Ectodermal cell (in vitro differentiated cells): Measurements from ENCODE around the gene EYS.

Experiments used
- H3K27ac ChIP-seq: 2 replicates; pipeline ENCODE4 v1.7.0; 2013; ENCODE audit warnings: mild to moderate bottlenecking, low read depth, low read length; ENCODE audit not compliant: insufficient read depth, poor library complexity, severe bottlenecking
- H3K27me3 ChIP-seq: 2 replicates; pipeline ENCODE4 v1.7.0; 2013; ENCODE audit warnings: mild to moderate bottlenecking, low read length; ENCODE audit not compliant: insufficient read depth, control insufficient read depth, poor library complexity, severe bottlenecking
- H3K36me3 ChIP-seq: one replicate; pipeline ENCODE4 v1.7.0; 2013; ENCODE audit warnings: low read length; ENCODE audit not compliant: control insufficient read depth, insufficient read depth
- H3K4me1 ChIP-seq: one replicate; pipeline ENCODE4 v1.7.0; 2013; ENCODE audit warnings: low read length; ENCODE audit not compliant: control insufficient read depth, insufficient read depth
- H3K4me3 ChIP-seq: 2 replicates; pipeline ENCODE4 v1.7.0; 2013; ENCODE audit warnings: low read depth, low read length, control low read depth; ENCODE audit not compliant: insufficient read depth
- H3K9me3 ChIP-seq: 2 replicates; pipeline ENCODE4 v1.7.0; 2013; ENCODE audit warnings: mild to moderate bottlenecking, low read length, moderate library complexity; ENCODE audit not compliant: control insufficient read depth
- WGBS, 2 experiments: methylation state at CpG; one replicate each; pipeline ENCODE4 v1.1.7; 2013; ENCODE audit warnings: missing lambda C conversion rate in 2 of 2; 5-methylcytosine and 5-hydroxymethylcytosine counted together

EYS gene

DNA sequence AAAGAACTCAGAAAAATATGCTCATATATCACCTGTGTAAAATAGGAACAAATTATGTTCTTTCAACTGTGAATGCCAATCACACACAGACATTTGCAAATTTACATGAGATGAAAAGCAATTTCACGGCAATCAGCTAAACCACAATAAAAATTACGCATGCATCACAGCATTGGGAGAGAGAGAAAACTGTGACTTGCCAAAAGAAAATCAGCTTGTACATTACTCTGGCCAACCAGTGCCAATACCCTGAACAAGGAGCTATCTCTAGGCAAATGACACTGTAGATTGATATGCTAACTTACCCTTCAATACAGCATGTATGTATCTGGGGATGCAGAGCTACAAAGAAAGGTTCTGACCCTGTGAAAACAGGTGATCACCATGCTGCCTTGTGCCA is 515.6 kb downstream of the EYS start:
- no peak overlapping the region for H3K27ac ChIP-seq

DNA sequence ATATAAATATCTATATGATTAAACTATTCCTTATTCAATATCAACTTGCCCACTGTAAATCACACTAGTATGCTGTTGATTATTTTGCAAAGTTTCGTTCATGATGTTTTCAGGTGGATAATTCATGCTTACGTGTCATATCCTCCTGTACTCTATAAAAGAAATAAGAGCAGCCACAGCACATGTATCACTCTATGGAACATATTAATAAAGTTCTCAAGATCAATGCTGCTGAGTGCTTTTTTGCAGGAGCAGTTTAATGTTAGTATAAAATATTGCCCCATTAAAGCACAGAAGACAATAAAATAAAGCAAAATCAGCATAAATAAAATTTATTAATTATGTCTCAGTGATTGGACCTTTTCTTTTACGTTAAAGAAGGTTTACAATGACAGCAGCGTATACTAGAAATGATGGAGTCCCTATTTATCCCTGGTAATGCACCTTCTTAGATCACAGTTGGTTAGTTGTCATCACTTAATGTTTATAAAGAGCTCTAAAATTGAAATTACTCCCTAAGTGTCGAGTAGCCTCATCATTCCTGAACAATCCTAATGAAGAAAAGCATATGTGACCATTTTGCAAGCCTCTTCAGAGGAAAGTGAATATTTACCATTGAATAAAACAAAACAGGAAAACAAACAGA is 517.7 kb downstream of the EYS start:
- H3K9me3 ChIP-seq = no peaks in the 10 kb centered on the region
- no peak overlapping the region for H3K27ac ChIP-seq
- H3K36me3 ChIP-seq = no peaks in the 10 kb centered on the region
- 93 to 97% methylated on average over 5 of the region's 5 CpGs for WGBS, 2 experiments
- H3K4me1 ChIP-seq = no peaks in the 10 kb centered on the region
- no peaks in the 10 kb centered on the region for H3K27me3 ChIP-seq
- no peak overlapping the region for H3K4me3 ChIP-seq

More for the DNA sequence above, 515.6 kb downstream of the EYS start:
- 92 to 95% methylated on average over 2 of the region's 2 CpGs for WGBS, 2 experiments
- Histone ChIP-seq H3K9me3 (no peaks in the 10 kb centered on the region), H3K4me3 (no peak overlapping the region), H3K27me3 (no peaks in the 10 kb centered on the region), H3K36me3 (no peaks in the 10 kb centered on the region), H3K4me1 (no peaks in the 10 kb centered on the region)

DNA sequence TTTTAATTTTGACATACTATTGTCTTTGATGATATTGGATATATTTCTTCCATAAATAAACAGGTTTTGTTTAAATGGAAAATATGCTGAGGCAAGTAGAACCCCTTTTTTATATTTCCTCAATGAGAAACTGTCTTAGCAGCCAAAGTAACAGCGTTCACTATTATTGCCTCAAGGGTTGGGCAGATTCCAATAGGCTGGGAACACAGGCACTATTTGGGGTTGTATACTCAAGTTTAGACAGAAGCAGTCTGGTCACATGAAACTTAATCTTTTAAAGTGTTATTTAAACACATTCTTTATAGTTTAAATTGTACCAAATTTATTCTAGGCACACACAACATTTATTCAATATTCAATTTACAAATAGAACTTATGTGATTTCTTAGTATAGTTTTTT is 520.2 kb downstream of the EYS start:
- no peak overlapping the region for H3K27ac ChIP-seq
- no peaks in the 10 kb centered on the region for H3K27me3 ChIP-seq
- WGBS, 2 experiments = 91 to 100% methylated on average over 1 of the region's 1 CpG
- H3K36me3 ChIP-seq = no peaks in the 10 kb centered on the region
- no peaks in the 10 kb centered on the region for H3K4me1 ChIP-seq
- no peak overlapping the region for H3K4me3 ChIP-seq
- no peaks in the 10 kb centered on the region for H3K9me3 ChIP-seq

DNA sequence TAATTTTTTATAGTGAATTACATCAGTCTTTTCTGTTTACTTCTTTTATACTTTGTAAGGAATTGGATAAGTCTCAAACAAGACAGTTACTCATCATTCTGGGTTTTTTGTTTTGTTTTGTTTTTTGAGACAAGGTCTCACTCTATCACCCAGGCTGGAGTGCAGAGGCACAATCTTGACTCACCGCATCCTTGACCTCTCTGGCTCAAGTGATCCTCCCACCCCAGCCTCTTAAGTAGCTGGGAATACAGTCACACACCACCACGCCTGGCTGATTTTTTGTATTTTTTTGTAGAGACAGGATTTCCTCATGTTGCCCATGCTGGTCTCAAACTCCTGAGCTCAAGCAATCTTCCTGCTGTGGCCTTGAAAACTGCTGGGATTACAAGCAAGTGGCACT is 524.3 kb downstream of the EYS start:
- 92 to 95% methylated on average over 2 of the region's 2 CpGs for WGBS, 2 experiments
- Histone ChIP-seq H3K36me3 (no peaks in the 10 kb centered on the region), H3K9me3 (no peaks in the 10 kb centered on the region), H3K27me3 (no peaks in the 10 kb centered on the region), H3K4me3 (no peak overlapping the region), H3K27ac (no peak overlapping the region), H3K4me1 (no peaks in the 10 kb centered on the region)

DNA sequence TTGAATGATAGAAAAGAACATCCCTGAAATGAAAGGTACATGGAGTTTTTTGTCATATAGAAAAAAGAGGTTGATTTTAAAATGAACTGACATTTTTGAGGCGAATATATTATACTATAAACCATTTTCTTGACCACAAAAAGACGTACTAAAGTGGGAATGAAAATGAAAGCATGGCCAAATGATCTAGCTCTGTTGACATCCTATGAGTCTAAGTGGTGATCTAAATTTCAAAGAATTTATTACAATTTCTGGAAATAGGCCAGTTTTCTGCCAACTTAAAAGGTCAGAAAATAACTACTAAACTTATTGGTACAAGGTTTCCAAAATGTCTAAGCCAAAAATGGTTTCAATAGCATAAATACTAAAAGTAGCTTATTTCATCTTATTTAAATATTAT is 536.8 kb downstream of the EYS start:
- Histone ChIP-seq H3K4me3 (no peak overlapping the region), H3K4me1 (no peaks in the 10 kb centered on the region), H3K27me3 (no peaks in the 10 kb centered on the region), H3K9me3 (no peaks in the 10 kb centered on the region), H3K27ac (no peak overlapping the region), H3K36me3 (no peaks in the 10 kb centered on the region)
- 88 to 100% methylated on average over 1 to 2 of the region's 2 CpGs for WGBS, 2 experiments

DNA sequence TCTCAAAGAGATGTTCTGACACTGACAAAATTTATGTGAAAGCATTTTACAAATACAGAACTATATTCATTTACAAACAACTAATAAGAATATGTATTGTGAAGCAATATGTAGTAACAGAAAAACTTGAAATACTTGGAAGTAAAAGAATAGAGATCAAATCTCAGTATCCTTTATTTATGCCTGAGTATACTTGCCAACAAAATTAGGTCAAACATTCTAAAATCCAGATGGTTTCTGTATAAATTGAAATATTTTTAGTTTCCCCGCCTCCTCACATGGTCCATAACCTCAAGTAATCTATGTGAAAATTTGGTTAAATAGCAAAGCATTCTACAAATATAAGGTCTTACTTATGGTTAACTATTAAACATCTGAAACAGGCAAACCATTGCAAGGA is 545.4 kb downstream of the EYS start:
- Histone ChIP-seq H3K4me1 (no peaks in the 10 kb centered on the region), H3K36me3 (no peaks in the 10 kb centered on the region), H3K27me3 (no peaks in the 10 kb centered on the region), H3K4me3 (no peak overlapping the region), H3K27ac (no peak overlapping the region), H3K9me3 (no peaks in the 10 kb centered on the region)
- no CpG with 5 or more reads among the region's 1 CpG for WGBS, 2 experiments

DNA sequence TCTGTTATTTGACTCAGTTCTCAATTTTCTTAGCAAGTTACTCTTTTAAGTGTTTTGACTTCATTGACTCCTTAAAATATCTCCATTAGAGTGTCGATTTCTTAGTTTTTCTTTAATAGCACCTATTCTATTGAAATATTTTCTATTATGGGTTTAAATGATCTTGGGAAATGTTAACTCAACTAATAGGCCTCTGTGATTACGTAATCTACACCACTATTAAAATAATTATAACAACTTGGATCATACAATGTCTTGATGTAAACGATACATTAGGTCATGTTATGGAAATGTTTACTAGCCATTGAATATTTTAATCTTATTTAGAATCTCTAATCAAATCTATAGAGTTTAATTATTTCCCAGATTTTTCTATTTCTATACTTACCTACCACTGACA is 550.0 kb downstream of the EYS start:
- Histone ChIP-seq H3K27me3 (no peaks in the 10 kb centered on the region), H3K36me3 (no peaks in the 10 kb centered on the region), H3K27ac (no peak overlapping the region), H3K9me3 (no peaks in the 10 kb centered on the region), H3K4me3 (no peak overlapping the region), H3K4me1 (no peaks in the 10 kb centered on the region)
- no CpG with 5 or more reads among the region's 3 CpGs for WGBS, 2 experiments

DNA sequence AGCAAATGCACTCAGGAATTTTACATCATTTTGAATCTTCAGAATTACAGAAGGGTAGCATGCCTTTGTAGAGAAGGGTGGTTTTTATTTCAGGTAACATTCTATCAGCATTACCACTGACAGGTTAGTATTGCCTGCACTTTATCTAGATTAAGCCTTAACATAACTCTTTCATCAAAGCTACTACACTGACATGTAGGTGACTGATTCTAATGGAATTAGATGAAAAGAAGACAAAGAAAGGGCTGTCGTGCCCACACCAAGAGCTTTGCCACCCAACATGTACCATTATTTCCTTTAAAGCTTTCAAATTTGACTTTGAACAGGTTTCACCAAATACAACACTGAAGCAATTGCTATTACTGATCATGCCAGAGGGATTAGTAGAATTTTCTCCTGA is 551.9 kb downstream of the EYS start:
- no peak overlapping the region for H3K4me3 ChIP-seq
- H3K9me3 ChIP-seq = no peaks in the 10 kb centered on the region
- H3K27ac ChIP-seq = no peak overlapping the region
- no peaks in the 10 kb centered on the region for H3K36me3 ChIP-seq
- 91% methylated on average over 1 of the region's 1 CpG; no CpG with 5 or more reads in 1 of the 2 experiments for WGBS, 2 experiments
- no peaks in the 10 kb centered on the region for H3K4me1 ChIP-seq
- no peaks in the 10 kb centered on the region for H3K27me3 ChIP-seq

DNA sequence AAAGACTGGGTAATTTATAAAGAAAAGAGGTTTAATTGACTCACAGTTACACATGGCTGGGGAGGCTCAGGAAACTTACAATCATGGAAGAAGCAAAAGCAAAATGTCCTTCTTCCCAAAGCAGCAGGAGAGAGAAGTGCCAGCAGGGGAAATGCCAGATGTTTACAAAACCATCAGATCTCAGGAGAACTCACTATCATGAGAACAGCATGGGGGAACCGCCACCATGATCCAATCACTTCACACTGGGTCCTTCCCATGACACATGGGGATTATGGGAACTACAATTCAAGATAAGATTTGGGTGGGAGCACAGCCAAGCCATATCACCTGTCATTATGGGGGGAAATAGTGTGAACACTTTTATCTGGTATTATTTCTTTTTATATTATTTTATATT is 557.2 kb downstream of the EYS start:
- Histone ChIP-seq H3K27me3 (no peaks in the 10 kb centered on the region), H3K9me3 (no peaks in the 10 kb centered on the region), H3K4me1 (no peaks in the 10 kb centered on the region), H3K27ac (no peak overlapping the region), H3K36me3 (no peaks in the 10 kb centered on the region), H3K4me3 (no peak overlapping the region)
- WGBS, 2 experiments = 95 to 100% methylated on average over 1 of the region's 1 CpG

DNA sequence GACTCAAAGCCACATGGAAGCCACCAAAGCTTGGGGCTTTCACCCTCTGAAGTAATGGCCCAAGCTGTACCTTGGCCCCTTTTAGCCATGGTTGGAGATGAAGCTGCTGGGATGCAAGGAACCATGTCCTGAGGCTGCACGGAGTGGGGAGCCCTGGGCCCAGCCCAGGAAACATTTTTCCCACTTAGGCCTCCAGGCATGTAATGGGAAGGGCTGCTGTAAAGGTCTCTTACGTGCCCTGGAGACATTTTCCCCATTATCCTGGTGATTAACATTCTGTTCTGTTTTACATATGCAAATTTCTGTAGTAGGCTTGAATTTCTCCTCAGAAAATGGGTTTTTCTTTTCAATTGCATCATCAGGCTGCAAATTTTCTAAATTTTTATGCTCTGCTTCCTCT is 558.2 kb downstream of the EYS start:
- Histone ChIP-seq H3K4me1 (no peaks in the 10 kb centered on the region), H3K27me3 (no peaks in the 10 kb centered on the region), H3K36me3 (no peaks in the 10 kb centered on the region), H3K4me3 (no peak overlapping the region), H3K27ac (no peak overlapping the region), H3K9me3 (no peaks in the 10 kb centered on the region)
- 91 to 92% methylated on average over 2 of the region's 2 CpGs for WGBS, 2 experiments

DNA sequence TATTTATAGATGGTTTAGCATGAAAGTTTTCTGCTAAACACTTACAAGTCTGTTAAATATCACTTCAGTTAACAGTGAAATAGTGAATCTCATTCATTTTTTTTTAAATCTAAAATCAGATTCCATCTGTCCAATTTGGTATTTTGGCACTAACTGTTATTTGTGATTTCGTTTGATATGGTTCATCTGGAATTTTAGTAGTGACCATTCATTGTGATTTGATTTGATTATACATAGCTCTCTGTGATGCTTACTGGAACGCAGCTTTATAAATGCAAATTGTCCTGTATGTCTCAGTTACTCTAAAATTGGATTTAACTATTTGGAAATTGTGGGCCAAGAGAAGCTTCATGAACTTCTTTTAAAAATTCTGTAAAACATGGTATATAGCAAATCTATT is 571.5 kb downstream of the EYS start:
- 84 to 91% methylated on average over 2 of the region's 2 CpGs for WGBS, 2 experiments
- Histone ChIP-seq H3K36me3 (no peaks in the 10 kb centered on the region), H3K4me3 (no peak overlapping the region), H3K27ac (no peak overlapping the region), H3K9me3 (no peaks in the 10 kb centered on the region), H3K27me3 (no peaks in the 10 kb centered on the region), H3K4me1 (no peaks in the 10 kb centered on the region)
